SK-N-SH treated with all-trans-retinoic acid at 6 μM for 48 hours (cell line): ENCODE measurements around the gene GRK2.

Experiments
- ATAC-seq: fragments of 200-7000 bp; cut with Tn5 transposase; 3 replicates; pipeline ENCODE4 v1.9.1; 2020; ENCODE audit warnings: mild to moderate bottlenecking, moderate library complexity
- ARNTL ChIP-seq: fragments of 450-650 bp; formaldehyde crosslinking; IDR thresholded peaks from 2 replicates; pipeline ENCODE4 v1.5.0; 2020; ENCODE audit warnings: low read depth, mild to moderate bottlenecking, moderate library complexity, borderline replicate concordance
- BACH2 ChIP-seq: fragments of 250-450 bp; sonication (Bioruptor Pico); IDR thresholded peaks from 2 replicates; pipeline ENCODE4 v1.9.0; 2021; ENCODE audit warnings: mild to moderate bottlenecking, borderline replicate concordance
- CSDC2 ChIP-seq: fragments of 250-450 bp; sonication (Bioruptor Pico); IDR thresholded peaks from 2 replicates; pipeline ENCODE4 v1.5.0; 2020; ENCODE audit warnings: mild to moderate bottlenecking, moderate library complexity
- CSRNP3 ChIP-seq: fragments of 250-450 bp; sonication (Bioruptor Pico); IDR thresholded peaks from 2 replicates; pipeline ENCODE4 v1.5.1; 2021; ENCODE audit warnings: mild to moderate bottlenecking, moderate library complexity
- ESRRG ChIP-seq: fragments of 250-450 bp; sonication (Bioruptor Pico); IDR thresholded peaks from 2 replicates; pipeline ENCODE4 v1.6.1; 2021; ENCODE audit warnings: mild to moderate bottlenecking
- GLIS3 ChIP-seq: fragments of 250-450 bp; sonication (Bioruptor Pico); IDR thresholded peaks from 2 replicates; pipeline ENCODE4 v1.5.0; 2020; ENCODE audit warnings: mild to moderate bottlenecking, moderate library complexity
- ISL1 ChIP-seq: fragments of 250-450 bp; sonication (Bioruptor Pico); IDR thresholded peaks from 2 replicates; pipeline ENCODE4 v2.1.2; 2022; ENCODE audit warnings: mild to moderate bottlenecking, moderate library complexity
- OSR1 ChIP-seq: fragments of 250-450 bp; sonication (Bioruptor Pico); IDR thresholded peaks from 2 replicates; pipeline ENCODE4 v1.8.0; 2022; ENCODE audit warnings: moderate library complexity, mild to moderate bottlenecking, inconsistent platforms
- PATZ1 ChIP-seq: fragments of 250-450 bp; sonication (Bioruptor Pico); IDR thresholded peaks from 2 replicates; pipeline ENCODE4 v1.8.0; 2020; ENCODE audit warnings: mild to moderate bottlenecking, moderate library complexity, borderline replicate concordance
- PPARA ChIP-seq: fragments of 250-450 bp; sonication (Bioruptor Pico); IDR thresholded peaks from 2 replicates; pipeline ENCODE4 v1.5.0; 2020; ENCODE audit warnings: mild to moderate bottlenecking, borderline replicate concordance
- RARB ChIP-seq: fragments of 250-450 bp; sonication (Bioruptor Pico); IDR thresholded peaks from 2 replicates; pipeline ENCODE4 v1.8.0; 2021; ENCODE audit warnings: mild to moderate bottlenecking, moderate library complexity
- SNAI2 ChIP-seq: fragments of 250-450 bp; sonication (Bioruptor Pico); IDR thresholded peaks from 2 replicates; pipeline ENCODE4 v1.5.0; 2020; ENCODE audit warnings: mild to moderate bottlenecking, moderate library complexity
- TCF4 ChIP-seq: fragments of 250-450 bp; sonication (Bioruptor Pico); IDR thresholded peaks from 2 replicates; pipeline ENCODE4 v1.8.0; 2021; ENCODE audit warnings: mild to moderate bottlenecking, moderate library complexity, borderline replicate concordance
- TOX ChIP-seq: fragments of 250-450 bp; sonication (Bioruptor Pico); IDR thresholded peaks from 2 replicates; pipeline ENCODE4 v1.8.0; 2021; ENCODE audit warnings: mild to moderate bottlenecking, moderate library complexity, borderline replicate concordance
- ZC3H10 ChIP-seq: fragments of 250-450 bp; sonication (Bioruptor Pico); IDR thresholded peaks from 2 replicates; pipeline ENCODE4 v1.5.1; 2021; ENCODE audit warnings: mild to moderate bottlenecking, moderate library complexity
- ZFP3 ChIP-seq: fragments of 250-450 bp; sonication (Bioruptor Pico); IDR thresholded peaks from 2 replicates; pipeline ENCODE4 v1.5.0; 2020; ENCODE audit warnings: mild to moderate bottlenecking, moderate library complexity
- ZFP30 ChIP-seq: fragments of 450-650 bp; formaldehyde crosslinking; IDR thresholded peaks from 2 replicates; pipeline ENCODE4 v1.5.0; 2022; ENCODE audit warnings: mild to moderate bottlenecking, moderate library complexity
- ZNF565 ChIP-seq: fragments of 450-650 bp; formaldehyde crosslinking; conservative IDR thresholded peaks from 2 replicates; pipeline ENCODE4 v1.5.0; 2020; ENCODE audit warnings: low read depth, mild to moderate bottlenecking, moderate library complexity
- ZNF70 ChIP-seq: fragments of 450-650 bp; formaldehyde crosslinking; IDR thresholded peaks from 2 replicates; pipeline ENCODE4 v1.5.0; 2020; ENCODE audit warnings: mild to moderate bottlenecking, moderate library complexity
- ZNF8 ChIP-seq: fragments of 450-650 bp; formaldehyde crosslinking; IDR thresholded peaks from 2 replicates; pipeline ENCODE4 v1.5.0; 2020; ENCODE audit warnings: mild to moderate bottlenecking, moderate library complexity
- TF ChIP-seq, protein P1 (sequence below): fragments of 250-450 bp; sonication (Bioruptor Pico); IDR thresholded peaks from 2 replicates; pipeline ENCODE4 v1.8.0; 2021; ENCODE audit warnings: low read depth, mild to moderate bottlenecking, moderate library complexity, borderline replicate concordance
- TF ChIP-seq, protein P2 (sequence below): fragments of 250-450 bp; sonication (Bioruptor Pico); IDR thresholded peaks from 2 replicates; pipeline ENCODE4 v1.5.1; 2020; ENCODE audit warnings: low read depth, mild to moderate bottlenecking, moderate library complexity
- TF ChIP-seq, protein P3 (sequence below): fragments of 250-450 bp; sonication (Bioruptor Pico); IDR thresholded peaks from 2 replicates; pipeline ENCODE4 v1.5.0; 2020; ENCODE audit warnings: mild to moderate bottlenecking, moderate library complexity

GRK2 gene

DNA sequence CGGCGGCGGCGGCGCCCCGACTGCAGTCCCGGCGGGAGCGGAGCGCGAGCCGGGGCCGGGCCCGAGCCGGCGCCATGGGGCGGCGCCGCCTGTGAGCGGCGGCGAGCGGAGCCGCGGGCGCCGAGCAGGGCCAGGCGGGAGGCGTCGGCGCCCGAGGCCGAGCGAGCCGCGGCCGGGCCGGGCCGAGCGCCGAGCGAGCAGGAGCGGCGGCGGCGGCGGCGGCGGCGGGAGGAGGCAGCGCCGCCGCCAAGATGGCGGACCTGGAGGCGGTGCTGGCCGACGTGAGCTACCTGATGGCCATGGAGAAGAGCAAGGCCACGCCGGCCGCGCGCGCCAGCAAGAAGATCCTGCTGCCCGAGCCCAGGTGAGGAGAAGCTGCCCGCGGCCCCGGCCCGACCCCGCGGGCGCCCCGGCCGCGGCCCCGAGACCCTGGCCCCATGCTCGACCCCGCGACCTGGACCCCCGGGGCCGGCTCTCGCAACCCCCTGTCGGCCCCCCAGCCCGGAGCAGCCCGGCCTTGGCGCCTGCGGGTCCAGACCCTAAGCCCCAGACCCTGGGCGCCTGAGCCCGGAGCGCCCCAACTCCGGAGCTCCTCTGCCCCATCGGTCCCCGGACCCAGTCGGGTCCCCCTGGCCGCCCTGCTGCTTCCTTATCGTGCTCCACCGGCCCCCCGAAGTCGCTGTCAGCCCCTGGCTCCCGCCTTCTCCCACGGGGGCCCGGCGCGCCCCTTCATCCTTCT is at the start of gene GRK2:
Gene GRK2, plus strand, starts transcription at position 25 of the 739 bp plus-strand sequence. Its CDS starts 227 bp downstream, at position 252.
- TF ChIP-seq SNAI2 (CRISPR knock-in tag) (no peak), ZC3H10 (no peak), OSR1 (CRISPR knock-in tag) (no peak), ESRRG (no peak), CSDC2 (no peak), PPARA (no peak), RARB (CRISPR knock-in tag) (no peak), ZNF70 (CRISPR knock-in tag) (no peak), TOX (CRISPR knock-in tag) (no peak), ZNF565 (CRISPR knock-in tag) (no peak), ISL1 (CRISPR knock-in tag) (no peak), CSRNP3 (no peak), TCF4 (no peak)
- TF ChIP-seq, protein P1, sequence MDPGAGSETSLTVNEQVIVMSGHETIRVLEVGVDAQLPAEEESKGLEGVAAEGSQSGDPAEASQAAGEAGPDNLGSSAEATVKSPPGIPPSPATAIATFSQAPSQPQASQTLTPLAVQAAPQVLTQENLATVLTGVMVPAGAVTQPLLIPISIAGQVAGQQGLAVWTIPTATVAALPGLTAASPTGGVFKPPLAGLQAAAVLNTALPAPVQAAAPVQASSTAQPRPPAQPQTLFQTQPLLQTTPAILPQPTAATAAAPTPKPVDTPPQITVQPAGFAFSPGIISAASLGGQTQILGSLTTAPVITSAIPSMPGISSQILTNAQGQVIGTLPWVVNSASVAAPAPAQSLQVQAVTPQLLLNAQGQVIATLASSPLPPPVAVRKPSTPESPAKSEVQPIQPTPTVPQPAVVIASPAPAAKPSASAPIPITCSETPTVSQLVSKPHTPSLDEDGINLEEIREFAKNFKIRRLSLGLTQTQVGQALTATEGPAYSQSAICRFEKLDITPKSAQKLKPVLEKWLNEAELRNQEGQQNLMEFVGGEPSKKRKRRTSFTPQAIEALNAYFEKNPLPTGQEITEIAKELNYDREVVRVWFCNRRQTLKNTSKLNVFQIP, result no peak
- peak; percentile 8; the same call in 2 of the 3 replicates for ATAC-seq

DNA sequence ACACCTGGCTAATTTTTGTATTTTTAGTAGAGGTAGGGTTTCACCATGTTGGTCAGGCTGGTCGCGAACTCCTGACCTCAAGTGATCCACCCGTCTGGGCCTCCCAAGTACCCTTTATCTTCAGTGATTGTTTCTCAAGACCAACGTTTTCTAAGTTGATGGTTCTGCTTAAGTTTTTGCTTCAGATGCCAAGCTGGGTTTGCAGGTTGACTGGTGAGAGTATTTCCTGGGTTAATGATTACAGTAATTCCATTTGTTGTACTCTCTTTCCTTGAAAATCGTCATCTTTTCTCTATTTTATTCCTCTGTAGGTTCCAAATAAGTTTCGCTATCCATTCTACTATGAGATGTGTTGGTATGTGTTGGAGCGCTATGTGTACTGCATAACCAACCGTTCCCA is 38.5 kb upstream of the GRK2 start:
- TF ChIP-seq PPARA, result no peak
- no peak for TF ChIP-seq TOX (CRISPR knock-in tag)
- no peak for TF ChIP-seq ZNF8 (CRISPR knock-in tag)
- TF ChIP-seq, protein P2, sequence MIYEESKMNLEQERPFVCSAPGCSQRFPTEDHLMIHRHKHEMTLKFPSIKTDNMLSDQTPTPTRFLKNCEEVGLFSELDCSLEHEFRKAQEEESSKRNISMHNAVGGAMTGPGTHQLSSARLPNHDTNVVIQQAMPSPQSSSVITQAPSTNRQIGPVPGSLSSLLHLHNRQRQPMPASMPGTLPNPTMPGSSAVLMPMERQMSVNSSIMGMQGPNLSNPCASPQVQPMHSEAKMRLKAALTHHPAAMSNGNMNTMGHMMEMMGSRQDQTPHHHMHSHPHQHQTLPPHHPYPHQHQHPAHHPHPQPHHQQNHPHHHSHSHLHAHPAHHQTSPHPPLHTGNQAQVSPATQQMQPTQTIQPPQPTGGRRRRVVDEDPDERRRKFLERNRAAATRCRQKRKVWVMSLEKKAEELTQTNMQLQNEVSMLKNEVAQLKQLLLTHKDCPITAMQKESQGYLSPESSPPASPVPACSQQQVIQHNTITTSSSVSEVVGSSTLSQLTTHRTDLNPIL (CRISPR knock-in tag), result no peak
- TF ChIP-seq SNAI2 (CRISPR knock-in tag), result no peak
- no peak for TF ChIP-seq BACH2 (CRISPR knock-in tag)
- ATAC-seq, result no peak

DNA sequence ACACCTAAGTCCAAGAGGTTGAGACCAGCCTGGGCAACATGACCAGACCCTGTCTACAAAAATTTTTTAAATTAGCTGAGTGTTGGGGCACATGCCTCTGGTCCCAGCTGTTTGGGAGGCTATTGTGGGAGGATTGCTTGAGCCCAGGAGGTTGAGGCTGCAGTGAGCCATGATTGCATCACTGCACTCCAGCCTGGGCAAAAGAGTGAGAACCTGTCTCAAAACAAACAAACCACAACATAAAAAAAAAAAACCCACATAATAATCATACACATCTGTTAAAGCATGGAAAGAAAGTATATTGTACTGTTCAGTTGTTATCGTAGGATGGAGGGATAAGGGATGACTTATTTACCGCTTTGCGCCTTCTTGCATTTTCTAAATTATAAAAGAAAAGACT is 35.9 kb upstream of the GRK2 start:
- no peak for ATAC-seq
- TF ChIP-seq ZFP30, result no peak
- no peak for TF ChIP-seq OSR1 (CRISPR knock-in tag)
- no peak for TF ChIP-seq ARNTL (CRISPR knock-in tag)
- TF ChIP-seq BACH2 (CRISPR knock-in tag), result no peak
- TF ChIP-seq ZNF565 (CRISPR knock-in tag), result no peak
- TF ChIP-seq SNAI2 (CRISPR knock-in tag), result no peak
- no peak for TF ChIP-seq TOX (CRISPR knock-in tag)
- TF ChIP-seq, protein P3, sequence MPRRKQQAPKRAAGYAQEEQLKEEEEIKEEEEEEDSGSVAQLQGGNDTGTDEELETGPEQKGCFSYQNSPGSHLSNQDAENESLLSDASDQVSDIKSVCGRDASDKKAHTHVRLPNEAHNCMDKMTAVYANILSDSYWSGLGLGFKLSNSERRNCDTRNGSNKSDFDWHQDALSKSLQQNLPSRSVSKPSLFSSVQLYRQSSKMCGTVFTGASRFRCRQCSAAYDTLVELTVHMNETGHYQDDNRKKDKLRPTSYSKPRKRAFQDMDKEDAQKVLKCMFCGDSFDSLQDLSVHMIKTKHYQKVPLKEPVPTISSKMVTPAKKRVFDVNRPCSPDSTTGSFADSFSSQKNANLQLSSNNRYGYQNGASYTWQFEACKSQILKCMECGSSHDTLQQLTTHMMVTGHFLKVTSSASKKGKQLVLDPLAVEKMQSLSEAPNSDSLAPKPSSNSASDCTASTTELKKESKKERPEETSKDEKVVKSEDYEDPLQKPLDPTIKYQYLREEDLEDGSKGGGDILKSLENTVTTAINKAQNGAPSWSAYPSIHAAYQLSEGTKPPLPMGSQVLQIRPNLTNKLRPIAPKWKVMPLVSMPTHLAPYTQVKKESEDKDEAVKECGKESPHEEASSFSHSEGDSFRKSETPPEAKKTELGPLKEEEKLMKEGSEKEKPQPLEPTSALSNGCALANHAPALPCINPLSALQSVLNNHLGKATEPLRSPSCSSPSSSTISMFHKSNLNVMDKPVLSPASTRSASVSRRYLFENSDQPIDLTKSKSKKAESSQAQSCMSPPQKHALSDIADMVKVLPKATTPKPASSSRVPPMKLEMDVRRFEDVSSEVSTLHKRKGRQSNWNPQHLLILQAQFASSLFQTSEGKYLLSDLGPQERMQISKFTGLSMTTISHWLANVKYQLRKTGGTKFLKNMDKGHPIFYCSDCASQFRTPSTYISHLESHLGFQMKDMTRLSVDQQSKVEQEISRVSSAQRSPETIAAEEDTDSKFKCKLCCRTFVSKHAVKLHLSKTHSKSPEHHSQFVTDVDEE (CRISPR knock-in tag), result no peak
- TF ChIP-seq, protein P2 (CRISPR knock-in tag), result no peak
- no peak for TF ChIP-seq ZC3H10
- no peak for TF ChIP-seq CSRNP3
- TF ChIP-seq TCF4, result no peak
- TF ChIP-seq PATZ1 (CRISPR knock-in tag), result no peak
- TF ChIP-seq, protein P1, result no peak
- TF ChIP-seq ZNF8 (CRISPR knock-in tag), result no peak
- no peak for TF ChIP-seq GLIS3 (CRISPR knock-in tag)
- no peak for TF ChIP-seq CSDC2
- no peak for TF ChIP-seq ZFP3 (CRISPR knock-in tag)
- no peak for TF ChIP-seq ISL1 (CRISPR knock-in tag)
